ENCODE measurements around the gene MAPK1.
"Not testable (repeated sequence)": the region's sequence is repeated elsewhere in the genome, so short reads cannot be mapped to it uniquely, and the experiment has no call there.

Gene MAPK1

GRCh38 chr22:21867528-21868266 lies at the start of gene MAPK1:
MAPK1 (minus strand) TSS chr22:21867645; CDS start chr22:21867440, 205 bp downstream.
- DNase-seq, result peak; percentile 92

- DNase-seq, result no peak
Observed at GRCh38 chr22:21916309-21916918, 49.0 kb upstream of the MAPK1 start.

DNA sequence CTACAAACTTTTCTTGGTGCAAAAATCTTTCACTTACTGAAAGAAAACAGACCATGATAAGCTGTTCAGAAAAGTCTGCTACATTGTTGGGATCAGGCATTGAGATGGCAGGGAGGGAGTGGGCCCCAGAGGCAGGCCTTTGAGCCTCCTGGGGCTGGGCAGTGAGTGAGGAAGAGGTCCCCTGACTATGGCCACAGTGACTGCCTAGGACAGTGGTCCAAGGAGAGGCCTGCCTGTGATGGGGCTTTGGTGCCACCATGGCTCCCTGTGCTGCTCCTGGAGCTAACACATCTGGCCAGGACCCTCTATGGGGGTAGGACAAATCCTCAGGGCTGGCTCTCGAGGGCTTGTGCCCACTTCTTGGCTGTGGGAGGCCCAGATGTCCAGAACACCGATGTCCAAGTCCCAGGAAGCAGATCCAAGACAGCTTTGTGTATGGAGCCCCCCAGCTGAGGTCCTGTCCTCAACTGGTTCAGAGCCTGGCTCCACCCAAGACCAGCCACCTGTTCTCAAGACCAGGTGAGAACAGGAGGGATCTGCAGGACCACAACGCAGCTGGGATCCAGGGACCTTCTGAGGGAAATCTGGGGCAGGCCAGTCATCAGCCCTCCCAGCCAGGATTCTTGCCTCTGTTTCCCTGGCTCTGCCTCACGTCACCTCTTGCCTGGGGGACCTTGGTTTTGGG lies 48.3 kb upstream of the MAPK1 start:
- DNase-seq, result no peak

DNA sequence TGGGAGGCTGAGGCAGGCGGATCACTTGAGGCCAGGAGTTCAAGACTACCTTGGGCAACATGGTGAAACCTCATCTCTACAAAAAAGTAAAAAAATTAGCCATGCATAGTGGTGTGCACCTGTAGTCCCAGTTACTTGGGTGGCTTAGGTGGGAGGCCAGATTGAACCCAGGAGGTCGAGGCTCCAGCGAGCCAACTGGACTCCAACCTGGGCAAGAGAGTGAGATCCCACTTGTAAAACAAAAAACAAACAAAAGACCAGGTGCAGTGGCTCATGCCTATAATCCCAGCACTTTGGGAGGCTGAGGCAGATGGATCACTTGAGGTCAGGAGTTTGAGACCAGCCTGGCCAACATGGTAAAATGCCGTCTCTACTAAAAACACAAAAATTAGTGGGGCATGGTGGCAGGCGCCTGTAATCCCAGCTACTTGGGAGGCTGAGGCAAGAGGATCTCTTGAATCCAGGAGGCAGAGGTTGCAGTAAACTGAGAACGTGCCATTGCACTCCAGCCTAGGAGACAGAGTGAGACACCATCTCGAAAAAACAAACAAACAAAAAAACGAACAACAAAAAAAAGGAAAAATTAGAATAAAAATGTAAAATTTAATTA lies 46.7 kb upstream of the MAPK1 start:
- not testable (repeated sequence) for DNase-seq

- not testable (repeated sequence) for DNase-seq
Observed at GRCh38 chr22:21910367-21910766, 42.9 kb upstream of the MAPK1 start.

- DNase-seq, result no peak
Observed at GRCh38 chr22:21909871-21910270, 42.4 kb upstream of the MAPK1 start.

DNA sequence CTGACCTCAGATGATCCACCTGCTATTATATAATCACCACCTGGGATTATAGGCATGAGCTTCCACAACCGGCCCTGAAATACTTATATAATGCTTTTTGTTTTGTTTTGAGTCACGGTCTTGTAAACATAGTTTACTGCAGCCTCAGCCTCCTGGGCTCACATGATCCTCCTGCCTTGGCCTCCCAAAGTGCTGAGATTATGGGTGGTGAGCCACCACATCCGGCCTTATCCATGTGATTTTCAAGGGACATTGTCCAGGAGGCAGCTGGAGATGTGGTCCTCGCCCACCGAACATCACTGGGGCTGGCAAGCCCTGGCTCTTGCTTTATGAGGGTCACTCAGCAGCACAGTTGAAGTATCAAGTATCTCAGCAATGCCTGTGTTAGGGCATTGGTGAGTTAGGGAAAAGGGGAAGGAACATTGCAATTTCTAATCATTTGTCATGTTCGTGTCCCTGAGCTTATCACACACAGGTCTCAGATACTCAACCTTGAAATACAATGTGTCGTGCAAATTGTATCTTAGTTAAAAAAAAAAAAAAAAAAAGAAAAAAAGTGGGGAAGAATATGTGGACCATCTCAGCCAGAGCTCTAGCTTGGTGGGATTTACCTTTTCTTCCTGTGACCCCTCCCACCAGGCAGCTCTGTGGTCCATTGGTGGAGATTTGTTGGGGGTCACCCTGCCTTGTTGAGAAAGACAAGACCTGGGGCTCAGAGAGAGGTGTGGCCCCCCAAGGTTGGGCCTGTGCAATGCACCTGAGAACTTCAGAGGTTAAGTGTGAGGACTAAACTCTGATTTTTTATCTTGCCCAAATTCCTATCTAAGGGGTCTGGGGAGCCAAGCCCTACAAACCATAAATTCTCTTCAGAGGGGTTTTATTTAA lies 40.4 kb upstream of the MAPK1 start:
- DNase-seq, result no peak

GRCh38 chr22:21905234-21905633 lies 37.8 kb upstream of the MAPK1 start:
- DNase-seq, result not testable (repeated sequence)

DNA sequence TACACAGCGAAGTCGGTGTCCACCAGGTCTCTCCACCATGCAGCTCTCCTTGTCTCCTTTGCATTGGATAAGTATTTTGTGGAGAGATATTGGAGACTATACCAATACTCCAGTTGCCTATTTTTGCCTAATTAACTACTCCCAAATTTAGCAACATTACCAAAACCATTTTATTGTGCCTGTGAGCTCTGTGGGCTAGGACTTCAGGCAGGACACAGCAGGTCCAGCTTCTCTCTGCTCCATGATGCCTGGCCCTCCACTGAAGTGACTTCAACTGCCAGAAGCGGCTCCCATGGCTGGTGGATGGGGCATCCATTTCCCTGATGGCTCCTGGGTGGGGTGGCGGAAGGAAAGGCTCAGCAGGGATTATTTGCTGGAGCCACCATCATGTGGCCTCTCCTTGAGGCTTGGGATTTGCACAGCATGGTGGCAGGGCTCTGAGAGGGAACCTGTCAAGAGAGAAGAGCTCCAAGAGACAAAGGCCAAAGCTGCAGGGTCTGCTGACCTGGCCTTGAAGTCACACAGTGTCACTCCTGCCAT lies 36.9 kb upstream of the MAPK1 start:
- no peak for DNase-seq

GRCh38 chr22:21903283-21903682 lies 35.8 kb upstream of the MAPK1 start:
- no peak for DNase-seq

GRCh38 chr22:21902296-21903087 lies 35.0 kb upstream of the MAPK1 start:
- DNase-seq, result no peak

GRCh38 chr22:21898354-21898896 lies 31.0 kb upstream of the MAPK1 start:
- no peak for DNase-seq

GRCh38 chr22:21896951-21897513 lies 29.6 kb upstream of the MAPK1 start:
- no peak for DNase-seq

- DNase-seq, result not testable (repeated sequence)
Observed at GRCh38 chr22:21896275-21896674, 28.8 kb upstream of the MAPK1 start.

GRCh38 chr22:21894799-21895198 lies 27.4 kb upstream of the MAPK1 start:
- no peak for DNase-seq

GRCh38 chr22:21889251-21889990 lies 22.0 kb upstream of the MAPK1 start:
- DNase-seq, result no peak

- DNase-seq, result no peak
Observed at GRCh38 chr22:21887841-21888240, 20.4 kb upstream of the MAPK1 start.

DNA sequence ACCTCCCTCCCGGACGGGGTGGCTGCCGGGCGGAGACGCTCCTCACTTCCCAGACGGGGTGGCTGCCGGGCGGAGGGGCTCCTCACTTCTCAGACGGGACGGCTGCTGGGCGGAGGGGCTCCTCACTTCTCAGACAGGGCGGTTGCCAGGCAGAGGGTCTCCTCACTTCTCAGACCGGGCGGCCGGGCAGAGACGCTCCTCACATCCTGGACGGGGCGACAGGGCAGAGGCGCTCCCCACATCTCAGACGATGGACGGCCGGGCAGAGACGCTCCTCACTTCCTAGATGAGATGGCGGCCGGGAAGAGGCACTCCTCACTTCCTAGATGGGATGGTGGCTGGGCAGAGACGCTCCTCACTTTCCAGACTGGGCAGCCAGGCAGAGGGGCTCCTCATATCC lies 16.5 kb upstream of the MAPK1 start:
- not testable (repeated sequence) for DNase-seq

DNA sequence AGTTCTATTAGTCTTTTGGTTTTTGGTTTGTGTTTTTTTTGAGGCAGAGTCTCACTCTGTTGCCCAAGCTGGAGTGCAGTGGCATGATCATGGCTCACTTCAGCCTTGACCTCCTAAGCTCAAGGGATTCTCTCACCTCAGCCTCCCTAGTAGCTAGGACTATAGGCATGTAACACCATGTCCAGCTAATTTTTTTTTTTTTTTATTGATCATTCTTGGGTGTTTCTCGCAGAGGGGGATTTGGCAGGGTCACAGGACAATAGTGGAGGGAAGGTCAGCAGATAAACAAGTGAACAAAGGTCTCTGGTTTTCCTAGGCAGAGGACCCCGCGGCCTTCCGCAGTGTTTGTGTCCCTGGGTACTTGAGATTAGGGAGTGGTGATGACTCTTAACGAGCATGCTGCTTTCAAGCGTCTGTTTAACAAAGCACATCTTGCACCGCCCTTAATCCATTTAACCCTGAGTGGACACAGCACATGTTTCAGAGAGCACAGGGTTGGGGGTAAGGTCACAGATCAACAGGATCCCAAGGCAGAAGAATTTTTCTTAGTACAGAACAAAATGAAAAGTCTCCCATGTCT lies 15.4 kb upstream of the MAPK1 start:
- DNase-seq, result not testable (repeated sequence)
